Mesothelial cell of epicardium (in vitro differentiated cells): ENCODE measurements around the gene PEX10. TPM values are rescaled to one million over a fixed set of nuclear protein-coding genes. Genes with fewer than 3 reads are reported as not detected.
A peak's percentile ranks its signal among the peaks of the same experiment; 100 is the strongest.

Source experiments
- DNase-seq, 2 experiments: peaks; one replicate each; pipeline ENCODE4 v3.0.0; 2021; ENCODE audit warnings: low spot score in 2 of 2; ENCODE audit not compliant: unreplicated experiment in 2 of 2
- H3K27ac Mint-ChIP-seq: 2 replicates; pipeline ENCODE4 v1.8.0; 2021; ENCODE audit warnings: mixed read lengths
- H3K27me3 Mint-ChIP-seq: 2 replicates; pipeline ENCODE4 v1.8.0; 2021; ENCODE audit warnings: low read depth, mixed read lengths
- H3K36me3 Mint-ChIP-seq: 2 replicates; pipeline ENCODE4 v1.8.0; 2021; ENCODE audit warnings: mixed read lengths
- H3K4me1 Mint-ChIP-seq: 2 replicates; pipeline ENCODE4 v1.8.0; 2021; ENCODE audit warnings: mixed read lengths
- H3K4me3 Mint-ChIP-seq: 2 replicates; pipeline ENCODE4 v1.8.0; 2021; ENCODE audit warnings: mild to moderate bottlenecking, moderate library complexity, mixed read lengths
- H3K9me3 Mint-ChIP-seq: 2 replicates; pipeline ENCODE4 v1.8.0; 2021; ENCODE audit warnings: mixed read lengths
- CTCF ChIP-seq: fragments of 200-600 bp; sonication (generic); IDR thresholded peaks from one replicate; pipeline ENCODE4 v1.5.0; 2021; ENCODE audit warnings: antibody characterized with exemption; ENCODE audit not compliant: unreplicated experiment
- total RNA-seq: library from RNA; stranded (reverse); gene quantifications from 3 replicates; pipeline ENCODE4 v1.2.1, GENCODE V29; 2021

Gene PEX10
- total RNA-seq, 1 donor from 2014 or later: 25.8 TPM

GRCh38 chr1:2356911-2357845, 55.2 kb downstream of the PEX10 start:
- peak in 1 of 2 experiments; percentile 12 for DNase-seq
- TF ChIP-seq CTCF: no peak
- no peaks in the 10 kb centered on the region for H3K27me3 Mint-ChIP-seq
- H3K4me1 Mint-ChIP-seq: peaks cover 36% of the 10 kb centered on the region
- H3K36me3 Mint-ChIP-seq: peaks cover 6% of the 10 kb centered on the region
- peak overlapping the region; percentile 39 for H3K27ac Mint-ChIP-seq
- peaks cover 1% of the 10 kb centered on the region for H3K9me3 Mint-ChIP-seq
- H3K4me3 Mint-ChIP-seq: no peak overlapping the region

DNA sequence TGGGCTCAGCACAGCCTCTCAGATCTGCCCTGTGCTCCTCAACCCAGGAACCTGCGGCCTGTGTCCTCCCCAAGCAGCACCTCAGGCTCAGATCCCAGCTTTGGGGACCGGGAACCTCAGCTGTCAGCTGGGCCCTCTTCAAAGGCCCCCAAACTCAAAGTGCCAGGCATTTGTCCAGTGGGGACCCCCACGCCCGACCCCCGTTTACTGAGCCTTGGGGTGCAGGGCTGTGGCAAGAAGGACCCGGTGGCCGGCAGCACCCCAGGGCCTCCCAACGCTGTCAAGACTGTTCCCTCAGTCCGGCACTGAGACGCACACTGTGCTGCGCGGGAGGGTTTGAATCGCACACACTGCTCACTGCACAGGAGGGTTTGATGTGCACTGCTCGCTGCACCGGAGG, 56.0 kb downstream of the PEX10 start:
- Mint-ChIP-seq H3K36me3 (peaks cover 5% of the 10 kb centered on the region), H3K27me3 (no peaks in the 10 kb centered on the region), H3K9me3 (no peaks in the 10 kb centered on the region), H3K4me3 (no peak overlapping the region), H3K4me1 (peaks cover 37% of the 10 kb centered on the region), H3K27ac (peak overlapping the region; percentile 53)
- peak in 1 of 2 experiments; percentile 13 for DNase-seq
- no peak for TF ChIP-seq CTCF

DNA sequence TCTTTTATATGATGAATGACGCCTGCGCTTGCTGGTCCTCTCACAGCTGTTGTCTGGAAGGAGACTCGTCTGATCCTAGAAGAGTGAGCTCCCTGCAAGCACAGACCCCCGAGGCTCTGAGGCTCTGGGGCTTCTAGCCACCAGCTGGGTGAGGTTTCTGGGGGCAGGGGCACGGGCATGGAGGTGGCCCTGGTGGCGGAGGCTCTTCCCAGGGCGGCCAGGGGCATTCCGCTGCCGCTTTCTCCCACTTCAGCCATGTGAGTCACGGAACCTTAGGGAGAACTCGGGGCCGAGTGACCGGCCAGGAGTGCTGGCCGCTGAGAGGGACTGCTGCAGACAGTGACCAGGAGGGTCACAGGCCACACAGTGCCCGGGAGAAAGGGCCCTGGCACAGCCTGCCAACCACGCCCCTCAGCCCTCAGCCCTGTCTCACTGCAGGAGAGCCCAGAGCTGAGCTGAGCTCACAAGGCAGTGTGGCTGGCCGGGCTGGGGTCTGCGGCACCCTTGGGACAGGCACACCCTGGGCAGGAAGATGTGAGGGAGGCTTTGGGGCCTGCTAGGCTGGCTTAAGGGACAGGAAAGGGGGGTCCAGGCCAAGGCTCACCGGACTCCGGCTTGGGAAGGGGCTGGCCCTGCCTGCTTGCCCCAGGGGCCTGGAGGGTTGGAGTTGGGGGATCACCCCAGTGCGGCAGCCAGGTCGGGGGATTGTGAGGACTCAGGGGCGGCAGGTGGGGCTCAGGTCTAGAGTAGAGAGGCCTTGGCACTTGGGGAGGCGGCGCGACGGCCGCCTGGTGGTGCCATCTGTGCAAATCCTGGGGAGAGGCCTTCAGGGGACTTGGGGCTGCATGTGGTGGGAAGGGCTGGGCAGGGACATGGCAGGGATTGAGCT, 56.7 kb downstream of the PEX10 start:
- no peak for TF ChIP-seq CTCF
- H3K9me3 Mint-ChIP-seq: no peaks in the 10 kb centered on the region
- H3K27ac Mint-ChIP-seq: peak overlapping the region; percentile 85
- no peak overlapping the region for H3K4me3 Mint-ChIP-seq
- H3K36me3 Mint-ChIP-seq: peaks cover 2% of the 10 kb centered on the region
- DNase-seq: peak in 1 of 2 experiments; percentile 14
- H3K27me3 Mint-ChIP-seq: no peaks in the 10 kb centered on the region
- H3K4me1 Mint-ChIP-seq: peaks cover 31% of the 10 kb centered on the region

GRCh38 chr1:2354511-2355372, 57.6 kb downstream of the PEX10 start:
- no peaks in the 10 kb centered on the region for H3K27me3 Mint-ChIP-seq

More at GRCh38 chr1:2354511-2355372, 57.6 kb downstream of the PEX10 start:
- H3K4me1 Mint-ChIP-seq: peaks cover 25% of the 10 kb centered on the region
- H3K4me3 Mint-ChIP-seq: no peak overlapping the region
- DNase-seq: peak in 1 of 2 experiments; percentile 22
- H3K9me3 Mint-ChIP-seq: no peaks in the 10 kb centered on the region
- H3K36me3 Mint-ChIP-seq: peaks cover 2% of the 10 kb centered on the region
- peak overlapping the region; percentile 85 for H3K27ac Mint-ChIP-seq
- no peak for TF ChIP-seq CTCF

Other genes starting within 250 kb of the PEX10 start
- 92.2 to 100 TPM (median 94.1 TPM) in 3 replicates for gene FAAP20, start 217.8 kb downstream of the PEX10 start, total RNA-seq
- gene SKI, start 184.2 kb downstream of the PEX10 start, total RNA-seq: 105 to 110 TPM (median 105 TPM) in 3 replicates
- 21.6 to 25.0 TPM (median 24.3 TPM) in 3 replicates for gene MORN1, start 21.0 kb downstream of the PEX10 start, total RNA-seq
- gene RER1, start 20.7 kb downstream of the PEX10 start, total RNA-seq: 94.5 to 103 TPM (median 95.1 TPM) in 3 replicates
- 1.7 to 2.1 TPM (median 1.8 TPM) in 3 replicates for gene PLCH2, start 63.7 kb upstream of the PEX10 start, total RNA-seq
- gene PANK4, start 114.0 kb upstream of the PEX10 start, total RNA-seq: 43.1 to 50.8 TPM (median 45.4 TPM) in 3 replicates
- not detected in 3 replicates for gene HES5, start 117.7 kb upstream of the PEX10 start, total RNA-seq
- gene TNFRSF14, start 143.8 kb upstream of the PEX10 start, total RNA-seq: 1.1 to 1.3 TPM (median 1.2 TPM) in 3 replicates
- gene PRXL2B, start 174.2 kb upstream of the PEX10 start, total RNA-seq: 33.4 to 37.1 TPM (median 34.7 TPM) in 3 replicates
- gene MMEL1, start 220.5 kb upstream of the PEX10 start, total RNA-seq: 2.2 to 4.5 TPM (median 3.4 TPM) in 3 replicates